ENCODE data around the gene MAT1A. TPM values are rescaled to one million over a fixed set of nuclear protein-coding genes. Genes with fewer than 3 reads are reported as not detected.
A peak's percentile ranks its signal among the peaks of the same experiment; 100 is the strongest.

The MAT1A gene
- total RNA-seq, 1 experiment from 2014 or later: 2.3 TPM

DNA sequence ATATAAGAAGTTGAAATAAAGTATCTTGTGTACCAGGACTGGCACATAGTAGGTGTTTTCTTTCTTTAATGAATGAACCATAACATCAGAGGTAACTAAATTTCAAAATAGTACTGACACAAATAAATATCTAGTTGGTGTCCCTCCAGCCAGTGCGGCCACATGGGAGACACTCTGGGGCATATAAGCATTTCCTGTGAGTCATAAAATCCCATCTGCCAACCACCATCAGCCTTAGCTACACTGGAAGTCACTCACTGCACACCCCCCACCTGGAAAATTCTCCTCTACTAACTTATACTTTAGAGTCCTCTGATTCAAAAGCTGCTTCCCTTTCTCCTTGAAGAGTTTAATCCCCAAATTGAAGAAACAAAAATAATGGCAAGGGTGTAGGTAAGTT is 34.6 kb upstream of the MAT1A start:
- Mint-ChIP-seq H3K27ac (no peak overlapping the region), H3K36me3 (no peaks in the 10 kb centered on the region), H3K27me3 (ENCODE audit: low read depth) (no peaks in the 10 kb centered on the region; the same call in 1 of the 2 replicates), H3K9me3 (no peaks in the 10 kb centered on the region), H3K4me3 (no peak overlapping the region), H3K4me1 (peaks cover 9% of the 10 kb centered on the region)
- ChIA-PET CTCF (interaction anchor here (1.0 kb wide), 1 partner anchor 64 kb away, joined by 4 read pairs; no protein-coding TSS in a partner anchor), POLR2A (interaction anchor here (0.8 kb wide), 1 partner anchor 34 kb away, joined by 3 read pairs; the partner anchor contains the start of gene MAT1A)
- TF ChIP-seq, protein P1, sequence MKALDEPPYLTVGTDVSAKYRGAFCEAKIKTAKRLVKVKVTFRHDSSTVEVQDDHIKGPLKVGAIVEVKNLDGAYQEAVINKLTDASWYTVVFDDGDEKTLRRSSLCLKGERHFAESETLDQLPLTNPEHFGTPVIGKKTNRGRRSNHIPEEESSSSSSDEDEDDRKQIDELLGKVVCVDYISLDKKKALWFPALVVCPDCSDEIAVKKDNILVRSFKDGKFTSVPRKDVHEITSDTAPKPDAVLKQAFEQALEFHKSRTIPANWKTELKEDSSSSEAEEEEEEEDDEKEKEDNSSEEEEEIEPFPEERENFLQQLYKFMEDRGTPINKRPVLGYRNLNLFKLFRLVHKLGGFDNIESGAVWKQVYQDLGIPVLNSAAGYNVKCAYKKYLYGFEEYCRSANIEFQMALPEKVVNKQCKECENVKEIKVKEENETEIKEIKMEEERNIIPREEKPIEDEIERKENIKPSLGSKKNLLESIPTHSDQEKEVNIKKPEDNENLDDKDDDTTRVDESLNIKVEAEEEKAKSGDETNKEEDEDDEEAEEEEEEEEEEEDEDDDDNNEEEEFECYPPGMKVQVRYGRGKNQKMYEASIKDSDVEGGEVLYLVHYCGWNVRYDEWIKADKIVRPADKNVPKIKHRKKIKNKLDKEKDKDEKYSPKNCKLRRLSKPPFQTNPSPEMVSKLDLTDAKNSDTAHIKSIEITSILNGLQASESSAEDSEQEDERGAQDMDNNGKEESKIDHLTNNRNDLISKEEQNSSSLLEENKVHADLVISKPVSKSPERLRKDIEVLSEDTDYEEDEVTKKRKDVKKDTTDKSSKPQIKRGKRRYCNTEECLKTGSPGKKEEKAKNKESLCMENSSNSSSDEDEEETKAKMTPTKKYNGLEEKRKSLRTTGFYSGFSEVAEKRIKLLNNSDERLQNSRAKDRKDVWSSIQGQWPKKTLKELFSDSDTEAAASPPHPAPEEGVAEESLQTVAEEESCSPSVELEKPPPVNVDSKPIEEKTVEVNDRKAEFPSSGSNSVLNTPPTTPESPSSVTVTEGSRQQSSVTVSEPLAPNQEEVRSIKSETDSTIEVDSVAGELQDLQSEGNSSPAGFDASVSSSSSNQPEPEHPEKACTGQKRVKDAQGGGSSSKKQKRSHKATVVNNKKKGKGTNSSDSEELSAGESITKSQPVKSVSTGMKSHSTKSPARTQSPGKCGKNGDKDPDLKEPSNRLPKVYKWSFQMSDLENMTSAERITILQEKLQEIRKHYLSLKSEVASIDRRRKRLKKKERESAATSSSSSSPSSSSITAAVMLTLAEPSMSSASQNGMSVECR (CRISPR knock-in tag; IDR thresholded peaks at IDR 0.05; ENCODE audit: borderline replicate concordance): no peak
- no peak for TF ChIP-seq PRRX2 (CRISPR knock-in tag; IDR thresholded peaks at IDR 0.05)
- ATAC-seq (no peak), DNase-seq (ENCODE audit: low spot score) (no peak)

DNA sequence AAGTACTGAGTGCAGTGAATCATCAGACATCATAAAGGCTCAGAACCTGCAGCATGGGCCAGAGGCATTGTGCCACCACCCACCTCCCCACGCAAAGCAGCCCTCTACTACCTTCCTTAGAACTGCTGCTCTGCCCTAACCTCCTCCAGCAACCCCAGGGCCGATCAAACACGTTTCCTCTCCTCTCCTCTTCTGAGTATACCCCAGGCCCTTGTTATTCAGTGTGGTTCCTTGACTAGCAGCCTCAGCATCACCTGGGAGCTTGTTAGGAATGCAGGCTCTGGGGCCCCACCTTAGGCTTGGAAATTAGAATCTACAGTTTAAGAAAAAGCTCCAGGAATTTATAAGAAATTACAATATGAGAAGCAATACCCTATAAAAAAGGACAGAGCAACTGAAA is 33.9 kb upstream of the MAT1A start:
- DNase-seq (ENCODE audit: low spot score) (no peak), ATAC-seq (peak; percentile 67)
- no peak overlapping the region for H3K4me3 Mint-ChIP-seq
- TF ChIP-seq NFE2L1 (CRISPR knock-in tag; IDR thresholded peaks at IDR 0.05): no peak
- TF ChIP-seq, protein P2, sequence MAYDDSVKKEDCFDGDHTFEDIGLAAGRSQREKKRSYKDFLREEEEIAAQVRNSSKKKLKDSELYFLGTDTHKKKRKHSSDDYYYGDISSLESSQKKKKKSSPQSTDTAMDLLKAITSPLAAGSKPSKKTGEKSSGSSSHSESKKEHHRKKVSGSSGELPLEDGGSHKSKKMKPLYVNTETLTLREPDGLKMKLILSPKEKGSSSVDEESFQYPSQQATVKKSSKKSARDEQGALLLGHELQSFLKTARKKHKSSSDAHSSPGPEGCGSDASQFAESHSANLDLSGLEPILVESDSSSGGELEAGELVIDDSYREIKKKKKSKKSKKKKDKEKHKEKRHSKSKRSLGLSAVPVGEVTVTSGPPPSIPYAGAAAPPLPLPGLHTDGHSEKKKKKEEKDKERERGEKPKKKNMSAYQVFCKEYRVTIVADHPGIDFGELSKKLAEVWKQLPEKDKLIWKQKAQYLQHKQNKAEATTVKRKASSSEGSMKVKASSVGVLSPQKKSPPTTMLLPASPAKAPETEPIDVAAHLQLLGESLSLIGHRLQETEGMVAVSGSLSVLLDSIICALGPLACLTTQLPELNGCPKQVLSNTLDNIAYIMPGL (CRISPR knock-in tag; IDR thresholded peaks at IDR 0.05): no peak
- TF ChIP-seq, protein P3, sequence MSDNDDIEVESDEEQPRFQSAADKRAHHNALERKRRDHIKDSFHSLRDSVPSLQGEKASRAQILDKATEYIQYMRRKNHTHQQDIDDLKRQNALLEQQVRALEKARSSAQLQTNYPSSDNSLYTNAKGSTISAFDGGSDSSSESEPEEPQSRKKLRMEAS (CRISPR knock-in tag; IDR thresholded peaks at IDR 0.05): no peak
- TF ChIP-seq, protein P4, sequence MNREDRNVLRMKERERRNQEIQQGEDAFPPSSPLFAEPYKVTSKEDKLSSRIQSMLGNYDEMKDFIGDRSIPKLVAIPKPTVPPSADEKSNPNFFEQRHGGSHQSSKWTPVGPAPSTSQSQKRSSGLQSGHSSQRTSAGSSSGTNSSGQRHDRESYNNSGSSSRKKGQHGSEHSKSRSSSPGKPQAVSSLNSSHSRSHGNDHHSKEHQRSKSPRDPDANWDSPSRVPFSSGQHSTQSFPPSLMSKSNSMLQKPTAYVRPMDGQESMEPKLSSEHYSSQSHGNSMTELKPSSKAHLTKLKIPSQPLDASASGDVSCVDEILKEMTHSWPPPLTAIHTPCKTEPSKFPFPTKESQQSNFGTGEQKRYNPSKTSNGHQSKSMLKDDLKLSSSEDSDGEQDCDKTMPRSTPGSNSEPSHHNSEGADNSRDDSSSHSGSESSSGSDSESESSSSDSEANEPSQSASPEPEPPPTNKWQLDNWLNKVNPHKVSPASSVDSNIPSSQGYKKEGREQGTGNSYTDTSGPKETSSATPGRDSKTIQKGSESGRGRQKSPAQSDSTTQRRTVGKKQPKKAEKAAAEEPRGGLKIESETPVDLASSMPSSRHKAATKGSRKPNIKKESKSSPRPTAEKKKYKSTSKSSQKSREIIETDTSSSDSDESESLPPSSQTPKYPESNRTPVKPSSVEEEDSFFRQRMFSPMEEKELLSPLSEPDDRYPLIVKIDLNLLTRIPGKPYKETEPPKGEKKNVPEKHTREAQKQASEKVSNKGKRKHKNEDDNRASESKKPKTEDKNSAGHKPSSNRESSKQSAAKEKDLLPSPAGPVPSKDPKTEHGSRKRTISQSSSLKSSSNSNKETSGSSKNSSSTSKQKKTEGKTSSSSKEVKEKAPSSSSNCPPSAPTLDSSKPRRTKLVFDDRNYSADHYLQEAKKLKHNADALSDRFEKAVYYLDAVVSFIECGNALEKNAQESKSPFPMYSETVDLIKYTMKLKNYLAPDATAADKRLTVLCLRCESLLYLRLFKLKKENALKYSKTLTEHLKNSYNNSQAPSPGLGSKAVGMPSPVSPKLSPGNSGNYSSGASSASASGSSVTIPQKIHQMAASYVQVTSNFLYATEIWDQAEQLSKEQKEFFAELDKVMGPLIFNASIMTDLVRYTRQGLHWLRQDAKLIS (CRISPR knock-in tag; IDR thresholded peaks at IDR 0.05; ENCODE audit: borderline replicate concordance): no peak
- no peak for TF ChIP-seq ZNF416 (CRISPR knock-in tag; IDR thresholded peaks at IDR 0.05)
- no peak for TF ChIP-seq FOXJ3 (CRISPR knock-in tag; IDR thresholded peaks at IDR 0.05; ENCODE audit: borderline replicate concordance)
- TF ChIP-seq, protein P5, sequence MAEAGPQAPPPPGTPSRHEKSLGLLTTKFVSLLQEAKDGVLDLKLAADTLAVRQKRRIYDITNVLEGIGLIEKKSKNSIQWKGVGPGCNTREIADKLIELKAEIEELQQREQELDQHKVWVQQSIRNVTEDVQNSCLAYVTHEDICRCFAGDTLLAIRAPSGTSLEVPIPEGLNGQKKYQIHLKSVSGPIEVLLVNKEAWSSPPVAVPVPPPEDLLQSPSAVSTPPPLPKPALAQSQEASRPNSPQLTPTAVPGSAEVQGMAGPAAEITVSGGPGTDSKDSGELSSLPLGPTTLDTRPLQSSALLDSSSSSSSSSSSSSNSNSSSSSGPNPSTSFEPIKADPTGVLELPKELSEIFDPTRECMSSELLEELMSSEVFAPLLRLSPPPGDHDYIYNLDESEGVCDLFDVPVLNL (CRISPR knock-in tag; IDR thresholded peaks at IDR 0.05; ENCODE audit: borderline replicate concordance, low read depth): no peak
- TF ChIP-seq, protein P6, sequence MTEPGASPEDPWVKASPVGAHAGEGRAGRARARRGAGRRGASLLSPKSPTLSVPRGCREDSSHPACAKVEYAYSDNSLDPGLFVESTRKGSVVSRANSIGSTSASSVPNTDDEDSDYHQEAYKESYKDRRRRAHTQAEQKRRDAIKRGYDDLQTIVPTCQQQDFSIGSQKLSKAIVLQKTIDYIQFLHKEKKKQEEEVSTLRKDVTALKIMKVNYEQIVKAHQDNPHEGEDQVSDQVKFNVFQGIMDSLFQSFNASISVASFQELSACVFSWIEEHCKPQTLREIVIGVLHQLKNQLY (CRISPR knock-in tag; IDR thresholded peaks at IDR 0.05): no peak
- TF ChIP-seq ATF1 (CRISPR knock-in tag; IDR thresholded peaks at IDR 0.05): no peak
- TF ChIP-seq IRF2 (CRISPR knock-in tag; IDR thresholded peaks at IDR 0.05; ENCODE audit: borderline replicate concordance, low read depth): no peak
- TF ChIP-seq NFATC4 (CRISPR knock-in tag; IDR thresholded peaks at IDR 0.05): no peak
- no peak for TF ChIP-seq SMAD3 (CRISPR knock-in tag; IDR thresholded peaks at IDR 0.05; ENCODE audit: borderline replicate concordance)
- TF ChIP-seq, protein P7, sequence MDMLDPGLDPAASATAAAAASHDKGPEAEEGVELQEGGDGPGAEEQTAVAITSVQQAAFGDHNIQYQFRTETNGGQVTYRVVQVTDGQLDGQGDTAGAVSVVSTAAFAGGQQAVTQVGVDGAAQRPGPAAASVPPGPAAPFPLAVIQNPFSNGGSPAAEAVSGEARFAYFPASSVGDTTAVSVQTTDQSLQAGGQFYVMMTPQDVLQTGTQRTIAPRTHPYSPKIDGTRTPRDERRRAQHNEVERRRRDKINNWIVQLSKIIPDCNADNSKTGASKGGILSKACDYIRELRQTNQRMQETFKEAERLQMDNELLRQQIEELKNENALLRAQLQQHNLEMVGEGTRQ (CRISPR knock-in tag; IDR thresholded peaks at IDR 0.05): no peak
- no peak for TF ChIP-seq PRRX2 (CRISPR knock-in tag; IDR thresholded peaks at IDR 0.05)
- TF ChIP-seq, protein P8, sequence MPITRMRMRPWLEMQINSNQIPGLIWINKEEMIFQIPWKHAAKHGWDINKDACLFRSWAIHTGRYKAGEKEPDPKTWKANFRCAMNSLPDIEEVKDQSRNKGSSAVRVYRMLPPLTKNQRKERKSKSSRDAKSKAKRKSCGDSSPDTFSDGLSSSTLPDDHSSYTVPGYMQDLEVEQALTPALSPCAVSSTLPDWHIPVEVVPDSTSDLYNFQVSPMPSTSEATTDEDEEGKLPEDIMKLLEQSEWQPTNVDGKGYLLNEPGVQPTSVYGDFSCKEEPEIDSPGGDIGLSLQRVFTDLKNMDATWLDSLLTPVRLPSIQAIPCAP (CRISPR knock-in tag; IDR thresholded peaks at IDR 0.05): no peak
- TF ChIP-seq ZNF423 (CRISPR knock-in tag; IDR thresholded peaks at IDR 0.05): no peak
- TF ChIP-seq ZNF671 (CRISPR knock-in tag; IDR thresholded peaks at IDR 0.05): no peak
- CTCF ChIA-PET: interaction anchor here (1.0 kb wide), 1 partner anchor 63 kb away, joined by 4 read pairs; no protein-coding TSS in a partner anchor
- H3K36me3 Mint-ChIP-seq: no peaks in the 10 kb centered on the region
- no peaks in the 10 kb centered on the region; the same call in 1 of the 2 replicates for H3K27me3 Mint-ChIP-seq (ENCODE audit: low read depth)
- H3K27ac Mint-ChIP-seq: no peak overlapping the region
- POLR2A ChIA-PET: no interaction called here
- H3K4me1 Mint-ChIP-seq: peaks cover 9% of the 10 kb centered on the region
- no peaks in the 10 kb centered on the region for H3K9me3 Mint-ChIP-seq

All from WTC11 (cell line).